WTC11 (cell line): ENCODE data around the gene RPS6KB2. TPM values are rescaled to one million over a fixed set of nuclear protein-coding genes. Genes with fewer than 3 reads are reported as not detected.

Experiments
- ATAC-seq: fragments of 200-7000 bp; cut with Tn5 transposase; 2 replicates; pipeline ENCODE4 v1.10.0; 2021; ENCODE audit warnings: mild to moderate bottlenecking, moderate library complexity
- CTCF ChIA-PET: fragments of 300-600 bp; sonication (Branson Sonifier 250); formaldehyde crosslinking; loops from one replicate; lab custom pipeline; 2021; ENCODE audit warnings: antibody characterized with exemption; lab: Charles Lee
- POLR2A ChIA-PET: fragments of 350-600 bp; sonication (Branson Sonifier 250); formaldehyde crosslinking; loops from one replicate; lab custom pipeline; 2021; ENCODE audit warnings: antibody characterized with exemption; lab: Charles Lee
- DNase-seq: peaks from one replicate; pipeline ENCODE4 v3.0.0; 2021; ENCODE audit warnings: low spot score
- H3K27ac Mint-ChIP-seq: 2 replicates; pipeline ENCODE4 v1.8.0; 2021; ENCODE audit warnings: mixed read lengths
- H3K27me3 Mint-ChIP-seq: 2 replicates; pipeline ENCODE4 v1.8.0; 2021; ENCODE audit warnings: low read depth, mild to moderate bottlenecking, moderate library complexity, mixed read lengths
- H3K36me3 Mint-ChIP-seq: 2 replicates; pipeline ENCODE4 v1.8.0; 2021; ENCODE audit warnings: mixed read lengths
- H3K4me1 Mint-ChIP-seq: 2 replicates; pipeline ENCODE4 v1.8.0; 2022; ENCODE audit warnings: mixed read lengths
- H3K4me3 Mint-ChIP-seq: 2 replicates; pipeline ENCODE4 v1.8.0; 2021; ENCODE audit warnings: mild to moderate bottlenecking, moderate library complexity, mixed read lengths
- H3K9me3 Mint-ChIP-seq: 2 replicates; pipeline ENCODE4 v1.8.0; 2021; ENCODE audit warnings: mixed read lengths
- ATF1 ChIP-seq: sonication (generic); formaldehyde crosslinking; IDR thresholded peaks from 2 replicates; pipeline ENCODE4 v1.8.1; 2023; ENCODE audit warnings: mild to moderate bottlenecking, moderate library complexity, missing genetic modification reagents
- CREM ChIP-seq: sonication (generic); formaldehyde crosslinking; IDR thresholded peaks from 2 replicates; pipeline ENCODE4 v1.8.1; 2022; ENCODE audit warnings: mild to moderate bottlenecking, missing genetic modification reagents, moderate library complexity
- EMX1 ChIP-seq: fragments of 250-450 bp; sonication (Bioruptor Pico); IDR thresholded peaks from 2 replicates; pipeline ENCODE4 v1.8.0; 2021; ENCODE audit warnings: mild to moderate bottlenecking
- ERG ChIP-seq: fragments of 250-450 bp; sonication (Bioruptor Pico); IDR thresholded peaks from 2 replicates; pipeline ENCODE4 v1.8.0; 2021; ENCODE audit warnings: mild to moderate bottlenecking
- FOXJ3 ChIP-seq: sonication (generic); formaldehyde crosslinking; IDR thresholded peaks from 2 replicates; pipeline ENCODE4 v1.9.0; 2021; ENCODE audit warnings: missing genetic modification reagents, mild to moderate bottlenecking, borderline replicate concordance
- HMGA2 ChIP-seq: fragments of 250-450 bp; sonication (Bioruptor Pico); IDR thresholded peaks from 2 replicates; pipeline ENCODE4 v1.4.0; 2021; ENCODE audit warnings: mild to moderate bottlenecking, moderate library complexity
- HMGXB4 ChIP-seq: sonication (generic); formaldehyde crosslinking; IDR thresholded peaks from 2 replicates; pipeline ENCODE4 v1.8.1; 2023; ENCODE audit warnings: mild to moderate bottlenecking, moderate library complexity, missing genetic modification reagents
- MLX ChIP-seq: sonication (generic); formaldehyde crosslinking; IDR thresholded peaks from 2 replicates; pipeline ENCODE4 v1.8.1; 2023; ENCODE audit warnings: mild to moderate bottlenecking, missing genetic modification reagents, moderate library complexity
- RELA ChIP-seq: sonication (generic); formaldehyde crosslinking; IDR thresholded peaks from 2 replicates; pipeline ENCODE4 v1.8.1; 2022; ENCODE audit warnings: missing genetic modification reagents, mild to moderate bottlenecking, borderline replicate concordance
- SMAD4 ChIP-seq: sonication (generic); formaldehyde crosslinking; IDR thresholded peaks from 2 replicates; pipeline ENCODE4 v1.8.0; 2022; ENCODE audit warnings: mild to moderate bottlenecking, missing genetic modification reagents
- SOX15 ChIP-seq: fragments of 250-450 bp; sonication (Bioruptor Pico); IDR thresholded peaks from 2 replicates; pipeline ENCODE4 v1.9.0; 2021; ENCODE audit warnings: mild to moderate bottlenecking
- TCF7 ChIP-seq: sonication (generic); formaldehyde crosslinking; IDR thresholded peaks from 2 replicates; pipeline ENCODE4 v1.8.0; 2022; ENCODE audit warnings: mild to moderate bottlenecking, low read depth, missing genetic modification reagents, moderate library complexity
- TP53 ChIP-seq: sonication (generic); formaldehyde crosslinking; IDR thresholded peaks from 2 replicates; pipeline ENCODE4 v1.8.1; 2023; ENCODE audit warnings: mild to moderate bottlenecking, missing genetic modification reagents
- ZBTB21 ChIP-seq: sonication (generic); formaldehyde crosslinking; IDR thresholded peaks from 2 replicates; pipeline ENCODE4 v1.8.1; 2023; ENCODE audit warnings: mild to moderate bottlenecking, missing genetic modification reagents, borderline replicate concordance
- ZNF121 ChIP-seq: sonication (generic); formaldehyde crosslinking; IDR thresholded peaks from 2 replicates; pipeline ENCODE4 v1.8.0; 2023; ENCODE audit warnings: missing genetic modification reagents
- ZNF232 ChIP-seq: sonication (generic); formaldehyde crosslinking; IDR thresholded peaks from 2 replicates; pipeline ENCODE4 v1.8.0; 2022; ENCODE audit warnings: mild to moderate bottlenecking, missing genetic modification reagents
- ZNF423 ChIP-seq: fragments of 250-450 bp; sonication (Bioruptor Pico); IDR thresholded peaks from 2 replicates; pipeline ENCODE4 v2.1.2; 2022; ENCODE audit warnings: mild to moderate bottlenecking, moderate library complexity
- ZNF671 ChIP-seq: fragments of 250-450 bp; sonication (Bioruptor Pico); IDR thresholded peaks from 2 replicates; pipeline ENCODE4 v1.8.0; 2021; ENCODE audit warnings: mild to moderate bottlenecking
- total RNA-seq: library from RNA; stranded (reverse); gene quantifications from 3 replicates; pipeline ENCODE4 v1.2.3, GENCODE V29; 2021
- TF ChIP-seq, protein P1 (sequence below): sonication (generic); formaldehyde crosslinking; IDR thresholded peaks from 2 replicates; pipeline ENCODE4 v1.8.1; 2023; ENCODE audit warnings: mild to moderate bottlenecking, missing genetic modification reagents, moderate library complexity
- TF ChIP-seq, protein P2 (sequence below): fragments of 250-450 bp; sonication (Bioruptor Pico); IDR thresholded peaks from 2 replicates; pipeline ENCODE4 v1.9.0; 2021; ENCODE audit warnings: mild to moderate bottlenecking
- TF ChIP-seq, protein P3 (sequence below): fragments of 250-450 bp; sonication (Bioruptor Pico); IDR thresholded peaks from 2 replicates; pipeline ENCODE4 v1.9.0; 2021; ENCODE audit warnings: mild to moderate bottlenecking
- TF ChIP-seq, protein P4 (sequence below): sonication (generic); formaldehyde crosslinking; conservative IDR thresholded peaks from 2 replicates; pipeline ENCODE4 v1.8.1; 2022; ENCODE audit warnings: mild to moderate bottlenecking, missing genetic modification reagents

The RPS6KB2 gene
- total RNA-seq, 1 experiment from 2014 or later, result 54.7 TPM

GRCh38 chr11:67455054-67455453, 26.8 kb downstream of the RPS6KB2 start, which contains the start of gene CABP4 (continued):
- TF ChIP-seq, protein P1, sequence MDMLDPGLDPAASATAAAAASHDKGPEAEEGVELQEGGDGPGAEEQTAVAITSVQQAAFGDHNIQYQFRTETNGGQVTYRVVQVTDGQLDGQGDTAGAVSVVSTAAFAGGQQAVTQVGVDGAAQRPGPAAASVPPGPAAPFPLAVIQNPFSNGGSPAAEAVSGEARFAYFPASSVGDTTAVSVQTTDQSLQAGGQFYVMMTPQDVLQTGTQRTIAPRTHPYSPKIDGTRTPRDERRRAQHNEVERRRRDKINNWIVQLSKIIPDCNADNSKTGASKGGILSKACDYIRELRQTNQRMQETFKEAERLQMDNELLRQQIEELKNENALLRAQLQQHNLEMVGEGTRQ (CRISPR knock-in tag), result no peak
- no peak for TF ChIP-seq HMGA2 (CRISPR knock-in tag)
- TF ChIP-seq SMAD4 (CRISPR knock-in tag), result no peak
- no peak for TF ChIP-seq TCF7 (CRISPR knock-in tag)
- TF ChIP-seq FOXJ3 (CRISPR knock-in tag), result no peak
- TF ChIP-seq CREM (CRISPR knock-in tag), result no peak
- no peak for TF ChIP-seq ERG
- TF ChIP-seq MLX (CRISPR knock-in tag), result no peak
- TF ChIP-seq, protein P2, sequence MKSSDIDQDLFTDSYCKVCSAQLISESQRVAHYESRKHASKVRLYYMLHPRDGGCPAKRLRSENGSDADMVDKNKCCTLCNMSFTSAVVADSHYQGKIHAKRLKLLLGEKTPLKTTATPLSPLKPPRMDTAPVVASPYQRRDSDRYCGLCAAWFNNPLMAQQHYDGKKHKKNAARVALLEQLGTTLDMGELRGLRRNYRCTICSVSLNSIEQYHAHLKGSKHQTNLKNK (CRISPR knock-in tag), result no peak
- TF ChIP-seq HMGXB4 (CRISPR knock-in tag), result no peak
- TF ChIP-seq, protein P3, sequence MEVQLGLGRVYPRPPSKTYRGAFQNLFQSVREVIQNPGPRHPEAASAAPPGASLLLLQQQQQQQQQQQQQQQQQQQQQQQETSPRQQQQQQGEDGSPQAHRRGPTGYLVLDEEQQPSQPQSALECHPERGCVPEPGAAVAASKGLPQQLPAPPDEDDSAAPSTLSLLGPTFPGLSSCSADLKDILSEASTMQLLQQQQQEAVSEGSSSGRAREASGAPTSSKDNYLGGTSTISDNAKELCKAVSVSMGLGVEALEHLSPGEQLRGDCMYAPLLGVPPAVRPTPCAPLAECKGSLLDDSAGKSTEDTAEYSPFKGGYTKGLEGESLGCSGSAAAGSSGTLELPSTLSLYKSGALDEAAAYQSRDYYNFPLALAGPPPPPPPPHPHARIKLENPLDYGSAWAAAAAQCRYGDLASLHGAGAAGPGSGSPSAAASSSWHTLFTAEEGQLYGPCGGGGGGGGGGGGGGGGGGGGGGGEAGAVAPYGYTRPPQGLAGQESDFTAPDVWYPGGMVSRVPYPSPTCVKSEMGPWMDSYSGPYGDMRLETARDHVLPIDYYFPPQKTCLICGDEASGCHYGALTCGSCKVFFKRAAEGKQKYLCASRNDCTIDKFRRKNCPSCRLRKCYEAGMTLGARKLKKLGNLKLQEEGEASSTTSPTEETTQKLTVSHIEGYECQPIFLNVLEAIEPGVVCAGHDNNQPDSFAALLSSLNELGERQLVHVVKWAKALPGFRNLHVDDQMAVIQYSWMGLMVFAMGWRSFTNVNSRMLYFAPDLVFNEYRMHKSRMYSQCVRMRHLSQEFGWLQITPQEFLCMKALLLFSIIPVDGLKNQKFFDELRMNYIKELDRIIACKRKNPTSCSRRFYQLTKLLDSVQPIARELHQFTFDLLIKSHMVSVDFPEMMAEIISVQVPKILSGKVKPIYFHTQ (CRISPR knock-in tag), result no peak

DNA sequence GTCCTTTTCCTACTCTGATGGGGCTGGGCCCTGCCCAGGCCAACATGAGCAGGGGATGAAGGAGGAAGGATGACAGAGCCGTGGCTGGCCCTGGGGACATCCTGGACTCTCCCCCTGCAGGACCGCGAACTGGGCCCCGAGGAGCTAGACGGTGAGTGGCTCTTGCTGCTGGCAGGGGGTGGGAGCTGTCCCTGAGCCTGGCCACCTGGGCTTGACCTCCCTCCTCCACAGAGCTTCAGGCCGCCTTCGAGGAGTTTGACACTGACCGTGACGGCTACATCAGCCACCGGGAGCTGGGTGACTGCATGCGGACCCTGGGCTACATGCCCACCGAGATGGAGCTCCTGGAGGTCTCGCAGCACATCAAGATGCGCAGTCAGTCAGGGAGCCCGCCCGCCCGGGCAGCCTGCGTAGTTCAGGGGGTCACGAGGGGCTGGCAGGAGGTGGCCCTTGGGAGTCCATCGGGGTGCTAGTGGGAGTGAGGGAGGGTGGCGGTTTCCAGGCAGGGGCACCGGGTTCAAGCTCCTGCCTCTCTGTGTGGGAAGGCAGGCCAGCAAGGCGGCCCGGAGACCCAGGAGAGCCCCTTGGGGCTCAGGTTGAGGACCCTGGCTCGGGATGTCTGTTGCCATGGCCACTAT, 27.9 kb downstream of the RPS6KB2 start:
- no peak for TF ChIP-seq ZNF423 (CRISPR knock-in tag)
- TF ChIP-seq ZNF232, result no peak
- TF ChIP-seq, protein P4, sequence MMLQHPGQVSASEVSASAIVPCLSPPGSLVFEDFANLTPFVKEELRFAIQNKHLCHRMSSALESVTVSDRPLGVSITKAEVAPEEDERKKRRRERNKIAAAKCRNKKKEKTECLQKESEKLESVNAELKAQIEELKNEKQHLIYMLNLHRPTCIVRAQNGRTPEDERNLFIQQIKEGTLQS (CRISPR knock-in tag), result no peak
- no peak for TF ChIP-seq RELA
- TF ChIP-seq EMX1 (CRISPR knock-in tag), result no peak
- no peak for TF ChIP-seq TP53 (CRISPR knock-in tag)
- no peak for TF ChIP-seq ZNF671 (CRISPR knock-in tag)
- TF ChIP-seq HMGXB4 (CRISPR knock-in tag), result no peak
- no peak for TF ChIP-seq ZNF121 (CRISPR knock-in tag)
- no peak for TF ChIP-seq ATF1
- TF ChIP-seq SOX15 (CRISPR knock-in tag), result no peak
- TF ChIP-seq ZBTB21 (CRISPR knock-in tag), result no peak
- Mint-ChIP-seq H3K4me3 (no peak overlapping the region), H3K4me1 (no peaks in the 10 kb centered on the region), H3K27ac (no peak overlapping the region), H3K9me3 (no peaks in the 10 kb centered on the region), H3K27me3 (peaks cover 5% of the 10 kb centered on the region), H3K36me3 (no peaks in the 10 kb centered on the region)
- no peak for DNase-seq
- no peak for ATAC-seq
- ChIA-PET POLR2A (no interaction called here), CTCF (no interaction called here)
